Vagina (tissue), 2 donors: ENCODE measurements around the gene KEL. TPM values are rescaled to one million over a fixed set of nuclear protein-coding genes. Genes with fewer than 3 reads are reported as not detected.
A peak's percentile ranks its signal among the peaks of the same experiment; 100 is the strongest.

Source experiments
- DNase-seq, 2 donors: peaks; one replicate each; pipeline ENCODE4 v3.0.0-alpha.2; 2017; ENCODE audit errors: extremely low spot score in 2 of 2
- H3K27ac ChIP-seq: fragments of 200-600 bp; sonication (generic); one replicate; pipeline ENCODE4 v1.5.1; 2019
- H3K27me3 ChIP-seq: fragments of 200-600 bp; sonication (generic); one replicate; pipeline ENCODE4 v1.5.1; 2019
- H3K36me3 ChIP-seq, 2 donors: fragments of 200-600 bp; sonication (generic); one replicate each; pipeline ENCODE4 v1.5.1; 2017 to 2019
- H3K4me1 ChIP-seq: fragments of 200-600 bp; sonication (generic); one replicate; pipeline ENCODE4 v1.5.1; 2019
- H3K4me3 ChIP-seq, 2 donors: fragments of 200-600 bp; sonication (generic); 1 replicate in 1 of 2; 2 replicates in 1 of 2; pipeline ENCODE4 v1.5.1; 2016 to 2019
- H3K9me3 ChIP-seq: fragments of 200-600 bp; sonication (generic); one replicate; pipeline ENCODE4 v1.5.1; 2019
- POLR2A ChIP-seq, 2 donors: fragments of 450-650 bp; IDR thresholded peaks; one replicate each; pipeline ENCODE4 v1.6.1; 2017; ENCODE audit warnings: antibody characterized with exemption in 2 of 2, mild to moderate bottlenecking in 2 of 2, moderate library complexity in 2 of 2
- POLR2AphosphoS5 ChIP-seq, 2 donors: sonication (generic); formaldehyde crosslinking; IDR thresholded peaks; one replicate each; pipeline ENCODE4 v1.9.0; 2017; ENCODE audit warnings: antibody characterized with exemption in 2 of 2, mild to moderate bottlenecking in 2 of 2, low read depth in 1 of 2; ENCODE audit not compliant: insufficient read depth in 1 of 2
- intact Hi-C: fragments of 100-400 bp; cut with DNase I; formaldehyde crosslinking; loops from one replicate; pipeline ENCODE4 v1.15.1; 2023
- total RNA-seq: library from RNA; depleted of rRNA; stranded (reverse); fragments of >200 nt; gene quantifications from one replicate; pipeline ENCODE4 v1.2.3, GENCODE V29; 2016
- TF ChIP-seq, protein P1 (sequence below), 3 experiments: fragments of 450-650 bp in 2 of 3; fragments of 200-600 bp in 1 of 3; sonication (generic) in 1 of 3; IDR thresholded peaks; one replicate each; pipeline ENCODE4 v1.5.1; 2017 to 2019; ENCODE audit warnings: antibody characterized with exemption in 3 of 3, mild to moderate bottlenecking in 2 of 3, moderate library complexity in 2 of 3

The KEL gene
- total RNA-seq, 1 donor from 2014 or later, result 2.2 TPM

DNA sequence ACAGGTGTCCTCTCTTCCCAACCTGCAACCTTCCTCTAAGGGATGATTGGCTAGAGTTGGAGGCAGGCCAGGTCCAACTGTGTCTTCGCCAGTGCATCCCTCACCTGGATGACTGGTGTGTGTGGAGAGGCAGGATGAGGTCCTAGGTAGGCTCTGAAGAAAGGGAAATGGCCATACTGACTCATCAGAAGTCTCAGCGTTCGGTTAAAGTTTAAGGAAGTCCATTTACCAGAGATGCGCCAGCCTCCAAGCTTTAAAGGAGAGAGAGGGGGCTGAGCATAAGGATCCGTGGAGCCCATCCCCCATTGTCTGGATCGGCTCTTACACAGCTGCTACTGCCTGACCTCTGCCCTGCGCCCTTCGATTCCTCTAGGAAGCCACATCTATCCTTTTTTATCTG is 4.4 kb downstream of the KEL start:
- H3K36me3 ChIP-seq, result no peaks in the 10 kb centered on the region
- no peak for DNase-seq
- no peak overlapping the region for H3K4me3 ChIP-seq
- intact Hi-C loops, result no loop called here
- TF ChIP-seq, protein P1, sequence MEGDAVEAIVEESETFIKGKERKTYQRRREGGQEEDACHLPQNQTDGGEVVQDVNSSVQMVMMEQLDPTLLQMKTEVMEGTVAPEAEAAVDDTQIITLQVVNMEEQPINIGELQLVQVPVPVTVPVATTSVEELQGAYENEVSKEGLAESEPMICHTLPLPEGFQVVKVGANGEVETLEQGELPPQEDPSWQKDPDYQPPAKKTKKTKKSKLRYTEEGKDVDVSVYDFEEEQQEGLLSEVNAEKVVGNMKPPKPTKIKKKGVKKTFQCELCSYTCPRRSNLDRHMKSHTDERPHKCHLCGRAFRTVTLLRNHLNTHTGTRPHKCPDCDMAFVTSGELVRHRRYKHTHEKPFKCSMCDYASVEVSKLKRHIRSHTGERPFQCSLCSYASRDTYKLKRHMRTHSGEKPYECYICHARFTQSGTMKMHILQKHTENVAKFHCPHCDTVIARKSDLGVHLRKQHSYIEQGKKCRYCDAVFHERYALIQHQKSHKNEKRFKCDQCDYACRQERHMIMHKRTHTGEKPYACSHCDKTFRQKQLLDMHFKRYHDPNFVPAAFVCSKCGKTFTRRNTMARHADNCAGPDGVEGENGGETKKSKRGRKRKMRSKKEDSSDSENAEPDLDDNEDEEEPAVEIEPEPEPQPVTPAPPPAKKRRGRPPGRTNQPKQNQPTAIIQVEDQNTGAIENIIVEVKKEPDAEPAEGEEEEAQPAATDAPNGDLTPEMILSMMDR (IDR thresholded peaks at IDR 0.05), result no peak
- TF ChIP-seq POLR2AphosphoS5 (IDR thresholded peaks at IDR 0.05; ENCODE audit: insufficient read depth in 1 of 2, low read depth in 1 of 2), result no peak
- TF ChIP-seq POLR2A (IDR thresholded peaks at IDR 0.05), result no peak
- H3K4me1 ChIP-seq, result no peaks in the 10 kb centered on the region
- no peak overlapping the region for H3K27ac ChIP-seq
- H3K27me3 ChIP-seq, result no peaks in the 10 kb centered on the region
- no peaks in the 10 kb centered on the region for H3K9me3 ChIP-seq

DNA sequence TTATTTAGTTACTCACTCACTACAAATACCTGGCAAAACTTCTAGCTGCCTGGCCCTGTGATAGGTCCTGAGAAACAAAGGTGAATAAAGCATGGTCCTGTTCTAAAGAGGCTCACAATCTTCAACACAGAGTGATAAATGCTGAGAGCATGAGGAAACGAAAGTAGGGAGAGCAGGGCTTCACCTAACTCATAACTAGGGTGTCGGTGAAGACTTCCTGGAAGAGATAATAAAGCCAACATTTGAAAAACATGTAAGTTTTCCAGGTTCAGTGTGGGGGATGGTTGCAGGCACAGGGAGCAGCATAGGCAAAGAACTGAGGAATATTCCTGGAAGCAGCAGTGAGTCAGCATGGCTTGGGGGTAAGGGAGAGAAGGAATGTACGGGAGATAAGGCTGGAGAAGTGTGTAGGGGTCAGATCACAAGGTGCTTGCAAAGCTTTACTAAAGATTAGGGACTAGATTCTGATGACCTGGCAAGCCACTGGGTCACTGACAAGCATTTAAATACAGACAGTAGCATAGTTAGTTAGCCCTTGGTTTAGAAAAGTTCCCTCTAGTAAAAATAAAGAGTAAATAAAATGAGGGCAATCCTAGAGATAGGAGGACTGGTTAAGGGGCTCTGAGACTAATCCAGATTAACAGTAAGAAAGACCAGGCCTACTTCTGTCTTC is 5.1 kb downstream of the KEL start:
- Histone ChIP-seq H3K9me3 (no peaks in the 10 kb centered on the region), H3K27me3 (no peaks in the 10 kb centered on the region), H3K36me3 (no peaks in the 10 kb centered on the region), H3K4me1 (no peaks in the 10 kb centered on the region), H3K27ac (no peak overlapping the region), H3K4me3 (no peak overlapping the region)
- no peak for DNase-seq
- TF ChIP-seq, protein P1 (IDR thresholded peaks at IDR 0.05), result no peak
- TF ChIP-seq POLR2A (IDR thresholded peaks at IDR 0.05), result no peak
- TF ChIP-seq POLR2AphosphoS5 (IDR thresholded peaks at IDR 0.05; ENCODE audit: insufficient read depth in 1 of 2, low read depth in 1 of 2), result no peak
- intact Hi-C loops, result no loop called here

DNA sequence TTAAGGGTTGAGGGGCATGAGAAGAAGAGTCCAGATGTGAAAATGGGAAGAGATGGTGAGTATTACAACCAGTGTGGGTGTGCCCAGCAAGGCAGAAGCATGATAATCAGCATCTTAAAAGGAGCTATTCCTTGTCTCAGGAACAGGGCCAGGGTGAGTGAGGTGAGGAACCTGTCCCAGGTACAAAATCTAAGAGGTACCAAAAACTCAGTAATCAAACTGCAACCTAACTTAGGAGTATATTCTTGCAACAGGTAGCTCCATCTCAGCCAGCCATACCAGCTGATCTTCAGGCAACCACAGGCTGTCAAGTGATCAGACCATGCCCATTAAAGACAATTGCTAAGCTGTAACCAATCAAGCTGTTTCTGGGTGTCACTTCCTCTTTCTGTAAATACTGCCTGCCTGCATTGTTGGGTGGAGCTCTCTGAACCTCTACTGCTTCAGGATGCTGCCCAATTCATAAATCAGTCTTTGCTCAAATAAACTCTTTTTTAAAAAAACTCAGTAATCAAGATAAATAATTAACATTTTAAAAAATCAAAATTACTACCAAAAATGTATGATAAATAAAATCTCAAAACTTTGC is 7.4 kb downstream of the KEL start:
- Histone ChIP-seq H3K9me3 (no peaks in the 10 kb centered on the region), H3K27ac (no peak overlapping the region)
- TF ChIP-seq, protein P1 (IDR thresholded peaks at IDR 0.05), result no peak
- no peak for TF ChIP-seq POLR2AphosphoS5 (IDR thresholded peaks at IDR 0.05; ENCODE audit: insufficient read depth in 1 of 2, low read depth in 1 of 2)
- no peak for TF ChIP-seq POLR2A (IDR thresholded peaks at IDR 0.05)

DNA sequence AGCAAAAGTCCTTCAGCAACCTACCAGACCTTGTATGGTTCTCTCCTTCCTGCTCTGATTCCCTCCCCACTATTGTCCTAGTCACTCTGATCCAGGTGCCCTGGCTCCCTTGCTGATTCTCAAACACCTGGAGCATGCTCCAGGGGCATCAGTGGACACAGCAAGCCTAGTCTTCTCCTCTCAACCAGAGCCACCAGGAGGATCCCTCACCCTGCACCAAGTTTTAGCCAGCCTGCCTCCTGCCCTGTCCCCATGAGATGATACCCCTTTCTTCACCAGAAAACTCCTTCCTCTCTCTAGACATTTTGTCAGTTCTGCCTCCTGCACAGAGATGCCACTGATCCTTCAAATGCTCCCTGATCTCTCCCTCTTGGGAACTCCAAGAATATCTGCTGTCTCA is 11.9 kb downstream of the KEL start:
- Histone ChIP-seq H3K4me1 (no peaks in the 10 kb centered on the region), H3K4me3 (no peak overlapping the region), H3K27me3 (no peaks in the 10 kb centered on the region), H3K9me3 (no peaks in the 10 kb centered on the region), H3K36me3 (no peaks in the 10 kb centered on the region), H3K27ac (no peak overlapping the region)
- intact Hi-C loops, result no loop called here
- peak in 1 of 2 donors; percentile 69 for DNase-seq
- TF ChIP-seq POLR2AphosphoS5 (IDR thresholded peaks at IDR 0.05; ENCODE audit: insufficient read depth in 1 of 2, low read depth in 1 of 2) (no peak), POLR2A (IDR thresholded peaks at IDR 0.05) (no peak)
- TF ChIP-seq, protein P1 (IDR thresholded peaks at IDR 0.05), result no peak

More for the DNA sequence above, 7.4 kb downstream of the KEL start:
- H3K4me1 ChIP-seq, result no peaks in the 10 kb centered on the region
- intact Hi-C loops, result no loop called here
- DNase-seq, result no peak
- no peaks in the 10 kb centered on the region for H3K27me3 ChIP-seq
- H3K4me3 ChIP-seq, result no peak overlapping the region
- H3K36me3 ChIP-seq, result no peaks in the 10 kb centered on the region

DNA sequence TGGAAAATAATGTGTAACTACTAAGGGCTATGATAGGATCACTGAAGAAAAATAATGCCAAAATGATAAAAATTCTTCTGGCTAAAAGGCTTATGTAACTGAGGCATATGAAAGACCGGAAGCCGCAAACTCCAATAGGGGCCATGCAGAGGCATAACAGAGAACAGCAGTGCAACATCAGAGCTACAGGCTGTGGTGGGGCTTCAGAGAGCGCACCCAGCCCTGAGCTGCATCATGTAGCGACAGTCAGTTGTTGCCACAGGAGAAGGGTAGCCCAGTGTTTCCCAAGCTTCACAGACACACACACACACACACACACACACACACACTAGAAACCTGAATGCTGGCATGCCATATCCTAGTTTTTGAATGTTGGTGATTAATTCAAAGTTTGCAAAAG is 13.6 kb downstream of the KEL start:
- Histone ChIP-seq H3K4me1 (no peaks in the 10 kb centered on the region), H3K27ac (no peak overlapping the region), H3K9me3 (no peaks in the 10 kb centered on the region), H3K4me3 (no peak overlapping the region), H3K36me3 (no peaks in the 10 kb centered on the region), H3K27me3 (no peaks in the 10 kb centered on the region)
- TF ChIP-seq POLR2AphosphoS5 (IDR thresholded peaks at IDR 0.05; ENCODE audit: insufficient read depth in 1 of 2, low read depth in 1 of 2) (no peak), POLR2A (IDR thresholded peaks at IDR 0.05) (no peak)
- TF ChIP-seq, protein P1 (IDR thresholded peaks at IDR 0.05), result no peak
- intact Hi-C loops, result no loop called here
- no peak for DNase-seq
